Tibial artery (tissue), 4 donors: ENCODE results near the gene ITGAL.

Experiments used
- DNase-seq, 2 donors: peaks; one replicate each; pipeline ENCODE4 v3.0.0-alpha.2; 2019
- H3K27ac ChIP-seq, 2 donors: fragments of 200-600 bp; sonication (generic) in 1 of 2; 1 replicate in 1 of 2; 2 replicates in 1 of 2; pipeline ENCODE4 v1.5.1; 2018 to 2019; ENCODE audit warnings: mild to moderate bottlenecking in 1 of 2
- H3K27me3 ChIP-seq, 2 donors: fragments of 200-600 bp; sonication (generic) in 1 of 2; one replicate each; pipeline versions ENCODE4 v1.5.1 to v1.6.0; 2016 to 2019
- H3K36me3 ChIP-seq, 3 donors: fragments of 200-600 bp; sonication (generic) in 2 of 3; one replicate each; pipeline ENCODE4 v1.5.1; 2016 to 2019; ENCODE audit warnings: mild to moderate bottlenecking in 2 of 3
- H3K4me1 ChIP-seq, 4 donors: fragments of 200-600 bp; sonication (generic) in 2 of 4; 1 replicate in 3 of 4; 2 replicates in 1 of 4; pipeline ENCODE4 v1.5.1; 2016 to 2019
- H3K4me3 ChIP-seq, 2 donors: fragments of 200-600 bp; sonication (generic) in 1 of 2; 1 replicate in 1 of 2; 2 replicates in 1 of 2; pipeline ENCODE4 v1.5.1; 2018 to 2019; ENCODE audit warnings: mild to moderate bottlenecking in 2 of 2
- H3K9me3 ChIP-seq, 3 donors: fragments of 200-600 bp; sonication (generic) in 1 of 3; one replicate each; pipeline ENCODE4 v1.5.1; 2016 to 2019
- CTCF ChIP-seq, 2 experiments: fragments of 200-600 bp in 1 of 2; fragments of 450-650 bp in 1 of 2; IDR thresholded peaks; one replicate each; pipeline ENCODE4 v1.5.1; 2017 to 2019; ENCODE audit warnings: antibody characterized with exemption in 2 of 2, mild to moderate bottlenecking in 1 of 2, moderate library complexity in 1 of 2
- intact Hi-C: fragments of 100-400 bp; cut with DNase I; formaldehyde crosslinking; loops from one replicate; pipeline ENCODE4 v1.15.0; 2023; ENCODE audit warnings: low total_unique reads

Gene ITGAL

GRCh38 chr16:30552956-30553355 lies 80.4 kb downstream of the ITGAL start:
- intact Hi-C loops = no loop called here

GRCh38 chr16:30553393-30553899 lies 80.9 kb downstream of the ITGAL start:
- peaks cover 0 to 18% (median 16%) of the 10 kb centered on the region in 4 donors for H3K4me1 ChIP-seq
- H3K36me3 ChIP-seq = peaks cover 19 to 43% (median 25%) of the 10 kb centered on the region in 3 donors
- H3K9me3 ChIP-seq = no peaks in the 10 kb centered on the region
- no peak for DNase-seq
- no peaks in the 10 kb centered on the region for H3K27me3 ChIP-seq
- no peak overlapping the region for H3K4me3 ChIP-seq
- no peak for TF ChIP-seq CTCF (IDR thresholded peaks at IDR 0.05)
- intact Hi-C loops = no loop called here
- H3K27ac ChIP-seq = no peak overlapping the region

More at GRCh38 chr16:30552956-30553355, 80.4 kb downstream of the ITGAL start:
- H3K9me3 ChIP-seq = no peaks in the 10 kb centered on the region
- no peak for TF ChIP-seq CTCF (IDR thresholded peaks at IDR 0.05)
- DNase-seq = no peak
- H3K4me1 ChIP-seq = peaks cover 0 to 18% (median 16%) of the 10 kb centered on the region in 4 donors
- H3K27me3 ChIP-seq = no peaks in the 10 kb centered on the region
- no peak overlapping the region for H3K4me3 ChIP-seq
- peaks cover 19 to 43% (median 25%) of the 10 kb centered on the region in 3 donors for H3K36me3 ChIP-seq
- no peak overlapping the region for H3K27ac ChIP-seq

- Histone ChIP-seq H3K27ac (no peak overlapping the region), H3K36me3 (peaks cover 19 to 43% (median 25%) of the 10 kb centered on the region in 3 donors), H3K27me3 (no peaks in the 10 kb centered on the region), H3K4me3 (no peak overlapping the region), H3K4me1 (peaks cover 0 to 20% (median 16%) of the 10 kb centered on the region in 4 donors), H3K9me3 (no peaks in the 10 kb centered on the region)
- no peak for DNase-seq
- TF ChIP-seq CTCF (IDR thresholded peaks at IDR 0.05) = no peak
- intact Hi-C loops = no loop called here
These were observed 82.2 kb downstream of the ITGAL start for GRCh38 chr16:30554557-30555314.

- Histone ChIP-seq H3K9me3 (no peaks in the 10 kb centered on the region), H3K27me3 (no peaks in the 10 kb centered on the region), H3K4me1 (peaks cover 0 to 20% (median 16%) of the 10 kb centered on the region in 4 donors), H3K27ac (no peak overlapping the region), H3K36me3 (peaks cover 19 to 43% (median 25%) of the 10 kb centered on the region in 3 donors), H3K4me3 (no peak overlapping the region)
- no peak for TF ChIP-seq CTCF (IDR thresholded peaks at IDR 0.05)
- intact Hi-C loops = no loop called here
- DNase-seq = no peak
These were observed 83.0 kb downstream of the ITGAL start for GRCh38 chr16:30555315-30556124.

GRCh38 chr16:30556125-30556473 lies 83.6 kb downstream of the ITGAL start:
- no peak overlapping the region for H3K4me3 ChIP-seq
- no peak for TF ChIP-seq CTCF (IDR thresholded peaks at IDR 0.05)
- H3K36me3 ChIP-seq = peaks cover 19 to 43% (median 25%) of the 10 kb centered on the region in 3 donors
- H3K27ac ChIP-seq = no peak overlapping the region
- no peak for DNase-seq
- no peaks in the 10 kb centered on the region for H3K27me3 ChIP-seq
- H3K4me1 ChIP-seq = peaks cover 0 to 24% (median 18%) of the 10 kb centered on the region in 4 donors
- no peaks in the 10 kb centered on the region for H3K9me3 ChIP-seq
- intact Hi-C loops = no loop called here
